HepG2 (cell line): ENCODE results near the gene NUCB1. TPM values are rescaled to one million over a fixed set of nuclear protein-coding genes. Genes with fewer than 3 reads are reported as not detected.

ENCODE experiments used
- ATAC-seq: fragments of 200-7000 bp; cut with Tn5 transposase; 3 replicates; pipeline ENCODE4 v1.9.1; 2020; ENCODE audit warnings: mild to moderate bottlenecking, moderate library complexity
- BruUV-seq: library from RNA; stranded (reverse); fragments of 400-500 nt; replicated peaks from 2 replicates; lab custom pipeline; 2021; lab: Mats Ljungman, UMichigan
- CTCF ChIA-PET: fragments of 300-600 bp; formaldehyde crosslinking; extraction: SDS; loops from one replicate; lab custom pipeline; 2021; ENCODE audit warnings: low total read pairs, inconsistent platforms, low intra/inter-chr PET ratio; lab: Yijun Ruan, JAX
- POLR2A ChIA-PET: fragments of 350-600 bp; sonication (Branson Sonifier 250); formaldehyde crosslinking; loops from one replicate; lab custom pipeline; 2020; ENCODE audit warnings: antibody characterized with exemption, inconsistent platforms; lab: Yijun Ruan, JAX
- DNase-seq: peaks from one replicate; pipeline ENCODE4 v3.0.0-alpha.2; 2015; ENCODE audit warnings: low spot score
- FAIRE-seq: peaks from 3 replicates; lab custom pipeline; 2011; peaks lifted over from hg19 to GRCh38; lab: Jason Lieb, UNC
- H2AFZ ChIP-seq: one replicate; pipeline ENCODE4 v1.6.1; 2011; ENCODE audit warnings: low read length, inconsistent platforms
- H3K27ac ChIP-seq: fragments of 300-600 bp; 3 replicates; pipeline ENCODE4 v1.8.0; 2011; ENCODE audit warnings: mixed run types, mild to moderate bottlenecking, mixed read lengths, low read length, inconsistent platforms; ENCODE audit not compliant: insufficient read depth; ENCODE audit errors: extremely low read length
- H3K27me3 ChIP-seq, 2 experiments: fragments of 200-600 bp in 1 of 2; 2 replicates in 1 of 2; 3 replicates in 1 of 2; pipeline versions ENCODE4 v1.6.0 to v1.8.0; 2011; ENCODE audit warnings: low read length in 2 of 2, mild to moderate bottlenecking in 2 of 2, moderate library complexity in 2 of 2, inconsistent platforms in 1 of 2; ENCODE audit not compliant: insufficient read depth in 2 of 2, control insufficient read depth in 1 of 2
- H3K36me3 ChIP-seq, 2 experiments: fragments of 200-600 bp in 1 of 2; replicated peaks in 1 of 2; 2 replicates in 1 of 2; 3 replicates in 1 of 2; pipeline versions ENCODE4 v1.5.1 to v1.8.0; 2011; ENCODE audit warnings: low read length in 2 of 2, inconsistent platforms in 1 of 2; ENCODE audit not compliant: insufficient read depth in 2 of 2, control insufficient read depth in 1 of 2
- H3K4me1 ChIP-seq: 2 replicates; pipeline ENCODE4 v1.5.1; 2012; ENCODE audit warnings: low read length, inconsistent platforms; ENCODE audit not compliant: insufficient read depth
- H3K4me2 ChIP-seq: 2 replicates; pipeline ENCODE4 v1.6.0; 2011; ENCODE audit warnings: low read depth, low read length, inconsistent platforms
- H3K4me3 ChIP-seq, 3 experiments: fragments of 200-600 bp in 1 of 3; sonication (generic), shearing (Covaris generic) in 1 of 3; replicated peaks in 1 of 3; 2 replicates each; pipeline ENCODE4 v1.5.1; 2011 to 2016; ENCODE audit warnings: low read length in 3 of 3, inconsistent platforms in 2 of 3, low read depth in 2 of 3, mild to moderate bottlenecking in 2 of 3, control low read depth in 1 of 3, mixed read lengths in 1 of 3; ENCODE audit not compliant: insufficient read depth in 1 of 3
- H3K79me2 ChIP-seq: one replicate; pipeline ENCODE4 v1.6.1; 2011; ENCODE audit warnings: low read length, inconsistent platforms; ENCODE audit not compliant: insufficient read depth
- H3K9ac ChIP-seq: 2 replicates; pipeline ENCODE4 v1.6.0; 2011; ENCODE audit warnings: mild to moderate bottlenecking, low read depth, low read length, inconsistent platforms; ENCODE audit not compliant: insufficient read depth
- H3K9me3 ChIP-seq: 2 replicates; pipeline ENCODE4 v1.5.1; 2012; ENCODE audit warnings: mild to moderate bottlenecking, low read length
- H4K20me1 ChIP-seq: 2 replicates; pipeline ENCODE4 v1.6.0; 2011; ENCODE audit warnings: inconsistent platforms, mild to moderate bottlenecking, low read length, moderate library complexity; ENCODE audit not compliant: insufficient read depth
- HNRNPUL1 ChIP-seq: fragments of 200-400 bp; formaldehyde crosslinking; IDR thresholded peaks from 2 replicates; pipeline ENCODE4 v1.6.1; 2017; ENCODE audit warnings: low read depth, mild to moderate bottlenecking, low read length, moderate library complexity
- PPARG ChIP-seq: conservative IDR thresholded peaks from 2 replicates; pipeline ENCODE4 v1.6.1; 2016; ENCODE audit warnings: missing biosample characterization, missing genetic modification reagents
- RBM39 ChIP-seq: fragments of 200-400 bp; formaldehyde crosslinking; IDR thresholded peaks from one replicate; pipeline ENCODE4 v1.6.1; 2018; ENCODE audit warnings: antibody characterized with exemption, mild to moderate bottlenecking, low read depth, low read length; ENCODE audit not compliant: poor library complexity, severe bottlenecking
- RCOR2 ChIP-seq: IDR thresholded peaks from 2 replicates; pipeline ENCODE4 v1.6.1; 2016; ENCODE audit warnings: missing biosample characterization, missing genetic modification reagents
- REXO4 ChIP-seq: sonication (generic); formaldehyde crosslinking; IDR thresholded peaks from 2 replicates; pipeline ENCODE4 v1.8.0; 2022; ENCODE audit warnings: missing genetic modification reagents, mild to moderate bottlenecking, borderline replicate concordance
- SAP130 ChIP-seq: IDR thresholded peaks from 2 replicates; pipeline ENCODE4 v1.6.1; 2016; ENCODE audit warnings: low read depth
- TEAD3 ChIP-seq: optimal IDR thresholded peaks from 2 replicates; pipeline ENCODE3; 2016; ENCODE audit warnings: borderline replicate concordance
- TRIM24 ChIP-seq: sonication (generic); formaldehyde crosslinking; IDR thresholded peaks from 2 replicates; pipeline ENCODE4 v1.8.0; 2022; ENCODE audit warnings: mild to moderate bottlenecking, missing genetic modification reagents
- YEATS4 ChIP-seq: sonication (generic); formaldehyde crosslinking; IDR thresholded peaks from 2 replicates; pipeline ENCODE4 v1.4.0; 2020; ENCODE audit warnings: missing genetic modification reagents, borderline replicate concordance
- ZNF501 ChIP-seq: sonication (generic); formaldehyde crosslinking; IDR thresholded peaks from 2 replicates; pipeline ENCODE4 v1.5.1; 2020; ENCODE audit warnings: mild to moderate bottlenecking, moderate library complexity, missing genetic modification reagents
- ZNF652 ChIP-seq: IDR thresholded peaks from 2 replicates; pipeline ENCODE4 v1.6.1; 2016; ENCODE audit warnings: low read depth, borderline replicate concordance
- ZNF7 ChIP-seq: IDR thresholded peaks from 2 replicates; pipeline ENCODE4 v1.6.1; 2016; ENCODE audit warnings: missing biosample characterization, missing genetic modification reagents
- ZNF740 ChIP-seq: sonication (generic); formaldehyde crosslinking; IDR thresholded peaks from 2 replicates; pipeline ENCODE4 v1.4.0; 2020; ENCODE audit warnings: missing genetic modification reagents
- ZNF780A ChIP-seq: sonication (generic); formaldehyde crosslinking; IDR thresholded peaks from 2 replicates; pipeline ENCODE4 v1.8.0; 2022; ENCODE audit warnings: mild to moderate bottlenecking, missing genetic modification reagents, moderate library complexity
- WGBS: methylation state at CpG from one replicate; pipeline ENCODE4 v1.1.6; 2017; ENCODE audit warnings: low lambda C conversion rate; 5-methylcytosine and 5-hydroxymethylcytosine counted together
- in situ Hi-C: cut with HindIII; loops from 2 replicates; pipeline ENCODE4 v1.10.0; 2017; ENCODE audit warnings: low pct_unique_long_range_greater_than_20kb; ENCODE audit not compliant: extremely low pct_ligation_motif_present
- intact Hi-C: fragments of 100-400 bp; cut with micrococcal nuclease; formaldehyde crosslinking; loops from one replicate; pipeline ENCODE4 v1.10.0; 2022; ENCODE audit not compliant: unreplicated experiment
- polyA plus RNA-seq, 8 experiments: library from polyadenylated mRNA; depleted of rRNA in 3 of 8; stranded (reverse) in 7 of 8; unstranded in 1 of 8; fragments of >200 nt; fragmentation: Illumina TruSeq in 4 of 8; extraction: Trizol in 4 of 8; gene quantifications; 2 replicates each; pipeline versions ENCODE4 v1.2.1 to v1.2.3, GENCODE V29; 2011 to 2016; ENCODE audit warnings: low read depth in 4 of 8, missing spikeins in 1 of 8, mixed read lengths in 1 of 8; ENCODE audit not compliant: insufficient read depth in 1 of 8
- total RNA-seq, 5 experiments: library from RNA; depleted of rRNA; stranded (reverse); fragments of >200 nt; fragmentation: Illumina TruSeq; extraction: Trizol; gene quantifications; 2 replicates each; pipeline ENCODE4 v1.2.3, GENCODE V29; 2016; ENCODE audit warnings: low read depth in 1 of 5
- TF ChIP-seq, protein P1 (sequence below): sonication (generic); formaldehyde crosslinking; IDR thresholded peaks from 2 replicates; pipeline ENCODE4 v1.4.0; 2020; ENCODE audit warnings: missing genetic modification reagents

Gene NUCB1
- total and polyA plus RNA-seq, 2 of the 13 experiments (the other 11 are each of a cell fraction or from before 2014, with no cell fraction given) = 82.3 to 106 TPM

- under 1% methylated on average over 10 of the region's 28 CpGs for WGBS
- CTCF ChIA-PET = no interaction called here
- peak overlapping the region; percentile 98 for H3K9ac ChIP-seq
- H3K27me3 ChIP-seq = no peaks in the 10 kb centered on the region; a peak in 1 of 5 replicates
- H3K4me2 ChIP-seq = peak overlapping the region; percentile 97
- peaks cover 32% of the 10 kb centered on the region for H4K20me1 ChIP-seq
- intact Hi-C loops (loop anchor here (2.0 to 10.0 kb wide), 3 partner anchors 63 to 179 kb away; partner anchors contain the start of genes NUCB1 and PPP1R15A), in situ Hi-C loops (loop anchor here (5.0 kb wide), 1 partner anchor 91 kb away; the partner anchor contains the start of gene PPP1R15A)
- DNase-seq (peak; percentile 98), ATAC-seq (peak; percentile 51), FAIRE-seq (peak; percentile 94)
- peak overlapping the region; percentile 63 to 80 (median 80) for H3K4me3 ChIP-seq
- H3K27ac ChIP-seq = peak overlapping the region; percentile 100
- POLR2A ChIA-PET = interaction anchor here (0.6 to 5.6 kb wide), 16 partner anchors 11 to 490 kb away, joined by 3 to 153 read pairs (median 5); partner anchors contain the start of genes ALDH16A1, BAX, DHDH and GYS1
- BruUV-seq = no TSS peak
- no peaks in the 10 kb centered on the region for H3K9me3 ChIP-seq
- H2AFZ ChIP-seq = no peak overlapping the region
- H3K4me1 ChIP-seq = peaks cover 63% of the 10 kb centered on the region
- peaks cover 25% of the 10 kb centered on the region for H3K79me2 ChIP-seq
- peaks cover 3 to 13% of the 10 kb centered on the region in 2 experiments for H3K36me3 ChIP-seq
- TF ChIP-seq ZNF7 (CRISPR knock-in tag) (no peak), YEATS4 (peak; percentile 62; the same call in 1 of the 2 replicates), SAP130 (peak; percentile 84), TEAD3 (peak; percentile 56), HNRNPUL1 (0 out of 2 replicates have a peak, but pooled peaks have one; percentile 63), PPARG (CRISPR knock-in tag) (peak; percentile 24; the same call in 1 of the 2 replicates), RCOR2 (CRISPR knock-in tag) (peak; percentile 46; the same call in 1 of the 2 replicates), ZNF501 (CRISPR knock-in tag) (peak; percentile 89), ZNF780A (CRISPR knock-in tag) (no peak), ZNF740 (CRISPR knock-in tag) (0 out of 2 replicates have a peak, but pooled peaks have one; percentile 19), TRIM24 (CRISPR knock-in tag) (peak; percentile 18; the same call in 1 of the 2 replicates), RBM39 (peak; percentile 49), REXO4 (CRISPR knock-in tag) (no peak), ZNF652 (CRISPR knock-in tag) (0 out of 2 replicates have a peak, but pooled peaks have one; percentile 7)
- TF ChIP-seq, protein P1, sequence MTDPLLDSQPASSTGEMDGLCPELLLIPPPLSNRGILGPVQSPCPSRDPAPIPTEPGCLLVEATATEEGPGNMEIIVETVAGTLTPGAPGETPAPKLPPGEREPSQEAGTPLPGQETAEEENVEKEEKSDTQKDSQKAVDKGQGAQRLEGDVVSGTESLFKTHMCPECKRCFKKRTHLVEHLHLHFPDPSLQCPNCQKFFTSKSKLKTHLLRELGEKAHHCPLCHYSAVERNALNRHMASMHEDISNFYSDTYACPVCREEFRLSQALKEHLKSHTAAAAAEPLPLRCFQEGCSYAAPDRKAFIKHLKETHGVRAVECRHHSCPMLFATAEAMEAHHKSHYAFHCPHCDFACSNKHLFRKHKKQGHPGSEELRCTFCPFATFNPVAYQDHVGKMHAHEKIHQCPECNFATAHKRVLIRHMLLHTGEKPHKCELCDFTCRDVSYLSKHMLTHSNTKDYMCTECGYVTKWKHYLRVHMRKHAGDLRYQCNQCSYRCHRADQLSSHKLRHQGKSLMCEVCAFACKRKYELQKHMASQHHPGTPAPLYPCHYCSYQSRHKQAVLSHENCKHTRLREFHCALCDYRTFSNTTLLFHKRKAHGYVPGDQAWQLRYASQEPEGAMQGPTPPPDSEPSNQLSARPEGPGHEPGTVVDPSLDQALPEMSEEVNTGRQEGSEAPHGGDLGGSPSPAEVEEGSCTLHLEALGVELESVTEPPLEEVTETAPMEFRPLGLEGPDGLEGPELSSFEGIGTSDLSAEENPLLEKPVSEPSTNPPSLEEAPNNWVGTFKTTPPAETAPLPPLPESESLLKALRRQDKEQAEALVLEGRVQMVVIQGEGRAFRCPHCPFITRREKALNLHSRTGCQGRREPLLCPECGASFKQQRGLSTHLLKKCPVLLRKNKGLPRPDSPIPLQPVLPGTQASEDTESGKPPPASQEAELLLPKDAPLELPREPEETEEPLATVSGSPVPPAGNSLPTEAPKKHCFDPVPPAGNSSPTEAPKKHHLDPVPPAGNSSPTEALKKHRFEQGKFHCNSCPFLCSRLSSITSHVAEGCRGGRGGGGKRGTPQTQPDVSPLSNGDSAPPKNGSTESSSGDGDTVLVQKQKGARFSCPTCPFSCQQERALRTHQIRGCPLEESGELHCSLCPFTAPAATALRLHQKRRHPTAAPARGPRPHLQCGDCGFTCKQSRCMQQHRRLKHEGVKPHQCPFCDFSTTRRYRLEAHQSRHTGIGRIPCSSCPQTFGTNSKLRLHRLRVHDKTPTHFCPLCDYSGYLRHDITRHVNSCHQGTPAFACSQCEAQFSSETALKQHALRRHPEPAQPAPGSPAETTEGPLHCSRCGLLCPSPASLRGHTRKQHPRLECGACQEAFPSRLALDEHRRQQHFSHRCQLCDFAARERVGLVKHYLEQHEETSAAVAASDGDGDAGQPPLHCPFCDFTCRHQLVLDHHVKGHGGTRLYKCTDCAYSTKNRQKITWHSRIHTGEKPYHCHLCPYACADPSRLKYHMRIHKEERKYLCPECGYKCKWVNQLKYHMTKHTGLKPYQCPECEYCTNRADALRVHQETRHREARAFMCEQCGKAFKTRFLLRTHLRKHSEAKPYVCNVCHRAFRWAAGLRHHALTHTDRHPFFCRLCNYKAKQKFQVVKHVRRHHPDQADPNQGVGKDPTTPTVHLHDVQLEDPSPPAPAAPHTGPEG (CRISPR knock-in tag) = no peak
These were observed 63.5 kb downstream of the NUCB1 start for GRCh38 chr19:48963371-48964204.
